GM12878 (cell line): ENCODE results near the gene RAB26. TPM values are rescaled to one million over a fixed set of nuclear protein-coding genes. Genes with fewer than 3 reads are reported as not detected.

ENCODE experiments used
- ATAC-seq: fragments of 200-7000 bp; cut with Tn5 transposase; 3 replicates; pipeline ENCODE4 v1.9.1; 2020; ENCODE audit warnings: mild to moderate bottlenecking, moderate library complexity
- BruUV-seq: library from RNA; stranded (reverse); fragments of 400-500 nt; replicated peaks from 2 replicates; lab custom pipeline; 2021; lab: Mats Ljungman, UMichigan
- CTCF ChIA-PET: fragments of 300-600 bp; sonication (Branson Sonifier 250); formaldehyde crosslinking; extraction: SDS; loops from one replicate; lab custom pipeline; 2021; ENCODE audit warnings: inconsistent platforms; lab: Yijun Ruan, JAX
- POLR2A ChIA-PET: fragments of 350-600 bp; formaldehyde crosslinking; extraction: SDS; loops from one replicate; lab custom pipeline; 2021; ENCODE audit warnings: inconsistent platforms; lab: Charles Lee
- RAD21 ChIA-PET: fragments of 300-600 bp; sonication (Branson Sonifier 250); formaldehyde crosslinking; loops from one replicate; lab custom pipeline; 2023; ENCODE audit warnings: antibody characterized with exemption; ENCODE audit not compliant: unreplicated experiment; lab: Charles Lee
- SMC1A ChIA-PET: fragments of 300-600 bp; sonication (Branson Sonifier 250); formaldehyde crosslinking; loops from one replicate; lab custom pipeline; 2023; ENCODE audit not compliant: unreplicated experiment, uncharacterized antibody; lab: Charles Lee
- DNase-seq: peaks from one replicate; pipeline ENCODE4 v3.0.0-alpha.2; 2011; ENCODE audit warnings: low read depth, low spot score
- FAIRE-seq: peaks from 3 replicates; lab custom pipeline; 2011; peaks lifted over from hg19 to GRCh38; lab: Jason Lieb, UNC
- H2AFZ ChIP-seq: 2 replicates; pipeline ENCODE4 v1.6.0; 2011; ENCODE audit warnings: low read depth, low read length, control low read depth; ENCODE audit not compliant: control insufficient read depth
- H3K27ac ChIP-seq: 2 replicates; pipeline ENCODE4 v1.5.1; 2011; ENCODE audit warnings: control low read depth; ENCODE audit not compliant: control insufficient read depth, insufficient read depth
- H3K27me3 ChIP-seq, 2 experiments: replicated peaks in 1 of 2; 2 replicates each; pipeline versions ENCODE4 v1.6.0 to v1.6.1; 2011; ENCODE audit warnings: low read length in 1 of 2; ENCODE audit not compliant: control insufficient read depth in 2 of 2, insufficient read depth in 2 of 2
- H3K36me3 ChIP-seq, 2 experiments: 2 replicates each; pipeline ENCODE4 v1.5.1; 2011; ENCODE audit warnings: low read length in 1 of 2; ENCODE audit not compliant: control insufficient read depth in 2 of 2, insufficient read depth in 2 of 2
- H3K4me1 ChIP-seq: 2 replicates; pipeline ENCODE4 v1.6.1; 2011; ENCODE audit warnings: mild to moderate bottlenecking, low read length, moderate library complexity, mixed read lengths; ENCODE audit not compliant: control insufficient read depth, insufficient read depth
- H3K4me2 ChIP-seq: 2 replicates; pipeline ENCODE4 v1.6.0; 2011; ENCODE audit warnings: control low read depth; ENCODE audit not compliant: control insufficient read depth, insufficient read depth
- H3K4me3 ChIP-seq: fragments of 200-600 bp; sonication (generic); 2 replicates; pipeline ENCODE4 v1.5.1; 2016
- H3K79me2 ChIP-seq: 2 replicates; pipeline ENCODE4 v1.6.0; 2011; ENCODE audit warnings: low read length; ENCODE audit not compliant: control insufficient read depth, insufficient read depth
- H3K9ac ChIP-seq: 2 replicates; pipeline ENCODE4 v1.8.0; 2011; ENCODE audit warnings: low read length, control low read depth, mixed read lengths; ENCODE audit not compliant: control insufficient read depth, insufficient read depth
- H3K9me3 ChIP-seq: replicated peaks from 3 replicates; pipeline ENCODE4 v1.5.1; 2011; ENCODE audit warnings: mild to moderate bottlenecking, low read length; ENCODE audit not compliant: control insufficient read depth, insufficient read depth
- H4K20me1 ChIP-seq: 2 replicates; pipeline ENCODE4 v1.6.0; 2011; ENCODE audit not compliant: control insufficient read depth, insufficient read depth
- POU2F2 ChIP-seq: IDR thresholded peaks from 3 replicates; pipeline ENCODE4 v1.6.1; 2011; ENCODE audit warnings: low read depth, mild to moderate bottlenecking, low read length, borderline replicate concordance
- RAD51 ChIP-seq: fragments of 450-650 bp; IDR thresholded peaks from 2 replicates; pipeline ENCODE4 v1.6.1; 2016; ENCODE audit warnings: moderate library complexity, mild to moderate bottlenecking, inconsistent platforms
- RELA ChIP-seq: fragments of 450-650 bp; IDR thresholded peaks from 2 replicates; pipeline ENCODE4 v1.8.0; 2014; ENCODE audit warnings: borderline replicate concordance; ENCODE audit not compliant: partially characterized antibody
- SUZ12 ChIP-seq: fragments of 200-600 bp; sonication (generic); IDR thresholded peaks from one replicate; pipeline ENCODE4 v1.6.1; 2018; ENCODE audit warnings: antibody characterized with exemption, mild to moderate bottlenecking; ENCODE audit not compliant: unreplicated experiment
- ZBED1 ChIP-seq: IDR thresholded peaks from 2 replicates; pipeline ENCODE4 v1.6.1; 2016; ENCODE audit warnings: borderline replicate concordance
- WGBS: methylation state at CpG from one replicate; pipeline ENCODE4 v1.1.6; 2016; ENCODE audit warnings: low lambda C conversion rate; ENCODE audit not compliant: insufficient replicate concordance, insufficient coverage; ENCODE audit errors: missing lambda C conversion rate; 5-methylcytosine and 5-hydroxymethylcytosine counted together
- in situ Hi-C: fragments of 300-500 bp; cut with MboI; formaldehyde crosslinking; loops from 9 replicates; pipeline ENCODE4 v1.14.3; 2018; ENCODE audit warnings: mixed read lengths
- intact Hi-C: fragments of 100-400 bp; cut with micrococcal nuclease; formaldehyde crosslinking; loops from one replicate; pipeline ENCODE4 v1.14.2; 2022; ENCODE audit not compliant: unreplicated experiment
- polyA plus RNA-seq, 11 experiments: library from polyadenylated mRNA; depleted of rRNA in 4 of 11; unstranded in 6 of 11; stranded (reverse) in 5 of 11; fragments of >200 nt; fragmentation: Nextera tagmentation in 4 of 11; fragmentation: Illumina TruSeq in 1 of 11; extraction: Ambion mirVana in 4 of 11; extraction: Trizol in 1 of 11; gene quantifications; 1 replicate in 1 of 11; 2 replicates in 10 of 11; pipeline versions ENCODE4 v1.2.1 to v1.2.3, GENCODE V29; 2011 to 2016; ENCODE audit warnings: inconsistent platforms in 2 of 11, missing spikeins in 2 of 11, low read depth in 1 of 11
- total RNA-seq, 4 experiments: library from RNA; depleted of rRNA in 3 of 4; stranded (reverse); fragments of >200 nt in 3 of 4; fragmentation: Illumina TruSeq in 1 of 4; extraction: Trizol in 1 of 4; gene quantifications; 2 replicates each; pipeline versions ENCODE4 v1.2.1 to v1.2.3, GENCODE V29; 2013 to 2021
- TF ChIP-seq, protein P1 (sequence below): fragments of 150-350 bp; IDR thresholded peaks from 2 replicates; pipeline ENCODE4 v1.6.1; 2016; ENCODE audit warnings: low read depth, low read length
- TF ChIP-seq, protein P2 (sequence below): IDR thresholded peaks from 2 replicates; pipeline ENCODE4 v1.6.1; 2011; ENCODE audit warnings: borderline replicate concordance, low read depth, mild to moderate bottlenecking, moderate library complexity, mixed read lengths, low read length; ENCODE audit not compliant: insufficient read depth; ENCODE audit errors: extremely low read length
- TF ChIP-seq, protein P3 (sequence below): fragments of 450-650 bp; IDR thresholded peaks from 2 replicates; pipeline ENCODE4 v1.6.1; 2017; ENCODE audit warnings: mild to moderate bottlenecking, moderate library complexity

Gene RAB26
- total and polyA plus RNA-seq, 10 of the 15 experiments (the other 5 are each of a cell fraction or from before 2014, with no cell fraction given): 0.13 to 4.5 (median 0.33) TPM; not detected in 1

DNA sequence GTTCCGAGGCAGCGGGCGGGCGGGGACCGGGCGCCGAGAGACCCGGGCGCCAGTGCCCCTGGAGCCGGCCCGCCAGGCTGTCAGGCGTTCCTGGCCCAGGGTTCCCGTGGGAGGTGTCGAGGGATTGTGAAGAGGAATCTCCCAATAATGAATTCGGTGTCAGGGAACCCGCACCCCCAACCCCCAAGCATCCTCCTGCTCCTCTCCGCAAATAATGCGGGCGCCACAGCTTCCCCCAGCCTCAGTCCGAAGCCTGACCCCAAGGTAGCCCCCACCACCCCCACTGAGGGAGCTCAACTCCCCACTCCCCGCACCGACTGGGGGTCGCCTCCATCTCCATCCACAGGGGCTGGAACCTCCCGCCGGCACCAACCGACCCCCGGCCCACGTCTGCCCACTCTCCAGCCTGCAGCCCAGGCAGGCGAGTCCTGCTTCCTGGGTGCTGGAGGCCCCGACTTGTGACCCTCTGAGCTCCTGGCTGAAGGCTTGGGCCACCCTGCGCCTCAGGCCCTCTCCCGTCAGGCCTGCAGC, 48.6 kb downstream of the RAB26 start:
- FAIRE-seq: no peak
- H3K9me3 ChIP-seq: no peaks in the 10 kb centered on the region

DNA sequence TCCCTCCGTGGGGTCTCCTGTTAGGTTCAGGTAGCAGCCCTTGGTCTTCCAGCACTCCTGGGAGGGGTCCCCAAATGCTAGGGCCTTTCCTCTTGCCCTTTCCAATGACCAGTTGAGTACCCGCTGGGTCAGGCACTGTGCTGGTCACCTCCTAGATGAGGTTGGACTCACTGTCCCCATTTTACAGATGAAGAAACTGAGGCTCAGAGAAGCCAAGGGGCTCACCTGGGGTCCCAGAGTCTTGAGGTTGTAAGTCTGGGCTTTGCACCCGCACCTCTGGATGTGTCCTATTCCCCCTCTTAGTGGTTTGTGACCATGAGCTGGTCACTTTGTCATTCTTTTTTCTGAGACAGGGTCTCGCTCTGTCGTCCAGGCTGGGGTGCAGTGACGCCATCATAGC, 49.3 kb downstream of the RAB26 start:
- POLR2A ChIA-PET: no interaction called here
- Histone ChIP-seq H3K27ac (no peak overlapping the region), H3K4me2 (no peak overlapping the region), H3K79me2 (no peaks in the 10 kb centered on the region), H3K27me3 (peaks cover 12 to 15% of the 10 kb centered on the region in 2 experiments), H4K20me1 (no peaks in the 10 kb centered on the region), H3K9ac (no peak overlapping the region), H3K9me3 (no peaks in the 10 kb centered on the region), H3K4me3 (no peak overlapping the region), H2AFZ (no peak overlapping the region), H3K4me1 (no peaks in the 10 kb centered on the region; the same call in 1 of the 2 replicates), H3K36me3 (no peaks in the 10 kb centered on the region)
- RAD21 ChIA-PET: no interaction called here
- WGBS: 66% methylated on average over 6 of the region's 6 CpGs
- CTCF ChIA-PET: interaction anchor here (0.9 kb wide), 1 partner anchor 54 kb away, joined by 3 read pairs; no protein-coding TSS in a partner anchor
- no peak for ATAC-seq
- BruUV-seq: no TSS peak
- intact Hi-C loops (no loop called here), in situ Hi-C loops (no loop called here)
- DNase-seq: no peak
- no peak for FAIRE-seq
- SMC1A ChIA-PET: no interaction called here
- no peak for TF ChIP-seq POU2F2
- TF ChIP-seq RAD51: no peak
- TF ChIP-seq, protein P1, sequence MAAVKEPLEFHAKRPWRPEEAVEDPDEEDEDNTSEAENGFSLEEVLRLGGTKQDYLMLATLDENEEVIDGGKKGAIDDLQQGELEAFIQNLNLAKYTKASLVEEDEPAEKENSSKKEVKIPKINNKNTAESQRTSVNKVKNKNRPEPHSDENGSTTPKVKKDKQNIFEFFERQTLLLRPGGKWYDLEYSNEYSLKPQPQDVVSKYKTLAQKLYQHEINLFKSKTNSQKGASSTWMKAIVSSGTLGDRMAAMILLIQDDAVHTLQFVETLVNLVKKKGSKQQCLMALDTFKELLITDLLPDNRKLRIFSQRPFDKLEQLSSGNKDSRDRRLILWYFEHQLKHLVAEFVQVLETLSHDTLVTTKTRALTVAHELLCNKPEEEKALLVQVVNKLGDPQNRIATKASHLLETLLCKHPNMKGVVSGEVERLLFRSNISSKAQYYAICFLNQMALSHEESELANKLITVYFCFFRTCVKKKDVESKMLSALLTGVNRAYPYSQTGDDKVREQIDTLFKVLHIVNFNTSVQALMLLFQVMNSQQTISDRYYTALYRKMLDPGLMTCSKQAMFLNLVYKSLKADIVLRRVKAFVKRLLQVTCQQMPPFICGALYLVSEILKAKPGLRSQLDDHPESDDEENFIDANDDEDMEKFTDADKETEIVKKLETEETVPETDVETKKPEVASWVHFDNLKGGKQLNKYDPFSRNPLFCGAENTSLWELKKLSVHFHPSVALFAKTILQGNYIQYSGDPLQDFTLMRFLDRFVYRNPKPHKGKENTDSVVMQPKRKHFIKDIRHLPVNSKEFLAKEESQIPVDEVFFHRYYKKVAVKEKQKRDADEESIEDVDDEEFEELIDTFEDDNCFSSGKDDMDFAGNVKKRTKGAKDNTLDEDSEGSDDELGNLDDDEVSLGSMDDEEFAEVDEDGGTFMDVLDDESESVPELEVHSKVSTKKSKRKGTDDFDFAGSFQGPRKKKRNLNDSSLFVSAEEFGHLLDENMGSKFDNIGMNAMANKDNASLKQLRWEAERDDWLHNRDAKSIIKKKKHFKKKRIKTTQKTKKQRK: no peak
- TF ChIP-seq, protein P2, sequence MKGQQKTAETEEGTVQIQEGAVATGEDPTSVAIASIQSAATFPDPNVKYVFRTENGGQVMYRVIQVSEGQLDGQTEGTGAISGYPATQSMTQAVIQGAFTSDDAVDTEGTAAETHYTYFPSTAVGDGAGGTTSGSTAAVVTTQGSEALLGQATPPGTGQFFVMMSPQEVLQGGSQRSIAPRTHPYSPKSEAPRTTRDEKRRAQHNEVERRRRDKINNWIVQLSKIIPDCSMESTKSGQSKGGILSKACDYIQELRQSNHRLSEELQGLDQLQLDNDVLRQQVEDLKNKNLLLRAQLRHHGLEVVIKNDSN: no peak
- TF ChIP-seq, protein P3, sequence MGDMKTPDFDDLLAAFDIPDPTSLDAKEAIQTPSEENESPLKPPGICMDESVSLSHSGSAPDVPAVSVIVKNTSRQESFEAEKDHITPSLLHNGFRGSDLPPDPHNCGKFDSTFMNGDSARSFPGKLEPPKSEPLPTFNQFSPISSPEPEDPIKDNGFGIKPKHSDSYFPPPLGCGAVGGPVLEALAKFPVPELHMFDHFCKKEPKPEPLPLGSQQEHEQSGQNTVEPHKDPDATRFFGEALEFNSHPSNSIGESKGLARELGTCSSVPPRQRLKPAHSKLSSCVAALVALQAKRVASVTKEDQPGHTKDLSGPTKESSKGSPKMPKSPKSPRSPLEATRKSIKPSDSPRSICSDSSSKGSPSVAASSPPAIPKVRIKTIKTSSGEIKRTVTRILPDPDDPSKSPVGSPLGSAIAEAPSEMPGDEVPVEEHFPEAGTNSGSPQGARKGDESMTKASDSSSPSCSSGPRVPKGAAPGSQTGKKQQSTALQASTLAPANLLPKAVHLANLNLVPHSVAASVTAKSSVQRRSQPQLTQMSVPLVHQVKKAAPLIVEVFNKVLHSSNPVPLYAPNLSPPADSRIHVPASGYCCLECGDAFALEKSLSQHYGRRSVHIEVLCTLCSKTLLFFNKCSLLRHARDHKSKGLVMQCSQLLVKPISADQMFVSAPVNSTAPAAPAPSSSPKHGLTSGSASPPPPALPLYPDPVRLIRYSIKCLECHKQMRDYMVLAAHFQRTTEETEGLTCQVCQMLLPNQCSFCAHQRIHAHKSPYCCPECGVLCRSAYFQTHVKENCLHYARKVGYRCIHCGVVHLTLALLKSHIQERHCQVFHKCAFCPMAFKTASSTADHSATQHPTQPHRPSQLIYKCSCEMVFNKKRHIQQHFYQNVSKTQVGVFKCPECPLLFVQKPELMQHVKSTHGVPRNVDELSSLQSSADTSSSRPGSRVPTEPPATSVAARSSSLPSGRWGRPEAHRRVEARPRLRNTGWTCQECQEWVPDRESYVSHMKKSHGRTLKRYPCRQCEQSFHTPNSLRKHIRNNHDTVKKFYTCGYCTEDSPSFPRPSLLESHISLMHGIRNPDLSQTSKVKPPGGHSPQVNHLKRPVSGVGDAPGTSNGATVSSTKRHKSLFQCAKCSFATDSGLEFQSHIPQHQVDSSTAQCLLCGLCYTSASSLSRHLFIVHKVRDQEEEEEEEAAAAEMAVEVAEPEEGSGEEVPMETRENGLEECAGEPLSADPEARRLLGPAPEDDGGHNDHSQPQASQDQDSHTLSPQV: no peak
- no peak for TF ChIP-seq ZBED1

More for the DNA sequence above, 48.6 kb downstream of the RAB26 start:
- SMC1A ChIA-PET: no interaction called here
- Histone ChIP-seq H3K4me3 (no peak overlapping the region), H4K20me1 (no peaks in the 10 kb centered on the region), H3K79me2 (no peaks in the 10 kb centered on the region), H3K27me3 (peaks cover 12 to 15% of the 10 kb centered on the region in 2 experiments), H3K36me3 (no peaks in the 10 kb centered on the region), H3K4me1 (no peaks in the 10 kb centered on the region; the same call in 1 of the 2 replicates), H3K27ac (no peak overlapping the region), H3K9ac (no peak overlapping the region), H3K4me2 (no peak overlapping the region), H2AFZ (no peak overlapping the region)
- CTCF ChIA-PET: interaction anchor here (0.9 kb wide), 1 partner anchor 55 kb away, joined by 3 read pairs; no protein-coding TSS in a partner anchor
- DNase-seq (no peak), ATAC-seq (no peak)
- TF ChIP-seq SUZ12 (peak; percentile 56), RELA (no peak)
- in situ Hi-C loops: no loop called here
- intact Hi-C loops: no loop called here
- no TSS peak for BruUV-seq
- RAD21 ChIA-PET: no interaction called here
- POLR2A ChIA-PET: no interaction called here
- 26% methylated on average over 27 of the region's 32 CpGs for WGBS
